Naive thymus-derived CD4-positive, alpha-beta T cell (primary cell): ENCODE results near the gene OSBPL7. TPM values are rescaled to one million over a fixed set of nuclear protein-coding genes. Genes with fewer than 3 reads are reported as not detected.

Experiments used
- ATAC-seq: fragments of 150-1000 bp; cut with Tn5 transposase; 2 replicates; pipeline ENCODE4 v1.10.0; 2021; ENCODE audit warnings: mild to moderate bottlenecking, moderate library complexity
- CTCF ChIA-PET: fragments of 350-600 bp; sonication (Branson Sonifier 250); formaldehyde crosslinking; loops from one replicate; lab custom pipeline; 2021; ENCODE audit warnings: antibody characterized with exemption; lab: Charles Lee
- POLR2A ChIA-PET: fragments of 350-600 bp; sonication (Branson Sonifier 250); formaldehyde crosslinking; loops from one replicate; lab custom pipeline; 2021; ENCODE audit warnings: antibody characterized with exemption, inconsistent platforms; lab: Charles Lee
- DNase-seq, 9 donors: peaks; one replicate each; pipeline versions ENCODE4 v3.0.0 to v3.0.0-alpha.2; 2020 to 2022; ENCODE audit warnings: mixed read lengths in 1 of 9
- H3K27ac ChIP-seq: one replicate; pipeline ENCODE4 v1.7.0; 2013; ENCODE audit warnings: mild to moderate bottlenecking, low read depth, low read length, moderate library complexity
- H3K27me3 ChIP-seq, 2 donors: one replicate each; pipeline ENCODE4 v1.7.0; 2013; ENCODE audit warnings: low read length in 2 of 2, mild to moderate bottlenecking in 2 of 2, moderate library complexity in 2 of 2; ENCODE audit not compliant: control insufficient read depth in 2 of 2, insufficient read depth in 2 of 2
- H3K36me3 ChIP-seq, 3 experiments: 1 replicate in 2 of 3; 2 replicates in 1 of 3; pipeline ENCODE4 v1.7.0; 2013; ENCODE audit warnings: low read length in 3 of 3, mild to moderate bottlenecking in 3 of 3, moderate library complexity in 1 of 3; ENCODE audit not compliant: insufficient read depth in 3 of 3, control insufficient read depth in 2 of 3
- H3K4me1 ChIP-seq, 2 donors: one replicate each; pipeline ENCODE4 v1.7.0; 2013; ENCODE audit warnings: low read length in 2 of 2, mild to moderate bottlenecking in 2 of 2, moderate library complexity in 1 of 2; ENCODE audit not compliant: control insufficient read depth in 2 of 2, insufficient read depth in 2 of 2
- H3K4me3 ChIP-seq: 2 replicates; pipeline ENCODE4 v1.7.0; 2013; ENCODE audit warnings: mild to moderate bottlenecking, low read length
- H3K9me3 ChIP-seq, 3 experiments: 1 replicate in 2 of 3; 2 replicates in 1 of 3; pipeline ENCODE4 v1.7.0; 2013; ENCODE audit warnings: low read length in 3 of 3; ENCODE audit not compliant: control insufficient read depth in 2 of 3
- H3K27ac Mint-ChIP-seq, 9 donors: one replicate each; pipeline ENCODE4 v1.8.0; 2020 to 2022; ENCODE audit warnings: mixed read lengths in 9 of 9, mild to moderate bottlenecking in 8 of 9, moderate library complexity in 5 of 9, inconsistent platforms in 2 of 9
- H3K27me3 Mint-ChIP-seq, 5 donors: one replicate each; pipeline ENCODE4 v1.8.0; 2021 to 2022; ENCODE audit warnings: mixed read lengths in 5 of 5, mild to moderate bottlenecking in 1 of 5
- H3K36me3 Mint-ChIP-seq, 5 donors: one replicate each; pipeline ENCODE4 v1.8.0; 2020 to 2022; ENCODE audit warnings: mixed read lengths in 5 of 5, mild to moderate bottlenecking in 3 of 5, inconsistent platforms in 1 of 5
- H3K4me1 Mint-ChIP-seq, 7 donors: one replicate each; pipeline ENCODE4 v1.8.0; 2020 to 2022; ENCODE audit warnings: mixed read lengths in 7 of 7, mild to moderate bottlenecking in 3 of 7, inconsistent platforms in 1 of 7
- H3K4me3 Mint-ChIP-seq, 10 donors: one replicate each; pipeline ENCODE4 v1.8.0; 2020 to 2022; ENCODE audit warnings: mild to moderate bottlenecking in 10 of 10, mixed read lengths in 10 of 10, moderate library complexity in 6 of 10, inconsistent platforms in 2 of 10
- H3K9me3 Mint-ChIP-seq, 11 donors: one replicate each; pipeline ENCODE4 v1.8.0; 2020 to 2022; ENCODE audit warnings: mixed read lengths in 11 of 11, mild to moderate bottlenecking in 4 of 11, inconsistent platforms in 1 of 11, moderate library complexity in 1 of 11
- intact Hi-C, 2 donors: fragments of 100-400 bp; cut with micrococcal nuclease; formaldehyde crosslinking; loops; one replicate each; pipeline ENCODE4 v1.15.1; 2023
- polyA plus RNA-seq, 2 donors: library from polyadenylated mRNA; unstranded; fragments of 300-500 nt; fragmentation: Illumina TruSeq; gene quantifications; one replicate each; pipeline ENCODE4 v1.2.3, GENCODE V29; 2021
- total RNA-seq, 6 experiments: library from RNA in 5 of 6; stranded (reverse) in 5 of 6; gene quantifications; 1 replicate in 5 of 6; 2 replicates in 1 of 6; pipeline ENCODE4 v1.2.3 and lab custom pipeline; 2021 to 2026

OSBPL7 gene
- total and polyA plus RNA-seq, 7 experiments from 2014 or later = 4.0 to 46.1 (median 39.7) TPM

GRCh38 chr17:47848198-47848513 lies 26.6 kb upstream of the OSBPL7 start:
- no peak overlapping the region for H3K27ac Mint-ChIP-seq
- Histone ChIP-seq H3K9me3 (no peaks in the 10 kb centered on the region), H3K27me3 (peaks cover 2 to 43% of the 10 kb centered on the region in 2 donors), H3K4me3 (no peak overlapping the region), H3K36me3 (no peaks in the 10 kb centered on the region), H3K27ac (no peak overlapping the region), H3K4me1 (peaks cover 6 to 14% of the 10 kb centered on the region in 2 donors)
- DNase-seq (no peak), ATAC-seq (no peak)
- ChIA-PET POLR2A (interaction anchor here (0.5 to 6.6 kb wide), 3 partner anchors 43 to 1132 kb away, joined by 3 to 38 read pairs (median 17); partner anchors contain the start of gene SP2), CTCF (interaction anchor here (11.5 kb wide), 1 partner anchor 41 kb away, joined by 290 read pairs; the partner anchor contains the start of gene SP2)
- peaks cover 18 to 34% (median 22%) of the 10 kb centered on the region in 7 donors for H3K4me1 Mint-ChIP-seq
- H3K27me3 Mint-ChIP-seq = peaks cover 57 to 85% (median 71%) of the 10 kb centered on the region in 5 donors
- H3K36me3 Mint-ChIP-seq = no peaks in the 10 kb centered on the region
- intact Hi-C loops = loop anchor here in 1 of 2 donors (10.0 kb wide), 1 partner anchor 197 kb away; the partner anchor contains the start of gene NFE2L1
- peaks cover 0 to 6% (median 0%) of the 10 kb centered on the region in 11 donors for H3K9me3 Mint-ChIP-seq
- H3K4me3 Mint-ChIP-seq = no peak overlapping the region

GRCh38 chr17:47847341-47848197 lies 26.0 kb upstream of the OSBPL7 start:
- H3K36me3 Mint-ChIP-seq = no peaks in the 10 kb centered on the region
- H3K4me1 ChIP-seq = peaks cover 6 to 17% of the 10 kb centered on the region in 2 donors
- H3K36me3 ChIP-seq = no peaks in the 10 kb centered on the region
- no peak overlapping the region for H3K27ac ChIP-seq
- H3K4me3 ChIP-seq = no peak overlapping the region
- H3K27me3 ChIP-seq = peaks cover 0 to 43% of the 10 kb centered on the region in 2 donors
- H3K9me3 ChIP-seq = no peaks in the 10 kb centered on the region
- peaks cover 0 to 6% (median 0%) of the 10 kb centered on the region in 11 donors for H3K9me3 Mint-ChIP-seq
- ATAC-seq (peak; percentile 41), DNase-seq (no peak)
- H3K27me3 Mint-ChIP-seq = peaks cover 51 to 79% (median 68%) of the 10 kb centered on the region in 5 donors
- peaks cover 21 to 37% (median 26%) of the 10 kb centered on the region in 7 donors for H3K4me1 Mint-ChIP-seq
- H3K4me3 Mint-ChIP-seq = peak overlapping the region in 4 of 10 donors; percentile 2 to 31 (median 18)
- H3K27ac Mint-ChIP-seq = no peak overlapping the region
- intact Hi-C loops = loop anchor here in 1 of 2 donors (10.0 kb wide), 1 partner anchor 197 kb away; the partner anchor contains the start of gene NFE2L1
- CTCF ChIA-PET = interaction anchor here (0.6 to 11.5 kb wide), 2 partner anchors 41 to 1785 kb away, joined by 4 to 290 read pairs; partner anchors contain the start of gene SP2
- POLR2A ChIA-PET = interaction anchor here (0.5 to 6.6 kb wide), 4 partner anchors 16 to 1131 kb away, joined by 3 to 38 read pairs (median 10); partner anchors contain the start of genes LRRC46, MRPL10 and SP2

- peak overlapping the region in 5 of 10 donors; percentile 2 to 31 (median 26) for H3K4me3 Mint-ChIP-seq
- no peak overlapping the region for H3K4me3 ChIP-seq
- no peaks in the 10 kb centered on the region for H3K36me3 Mint-ChIP-seq
- peaks cover 18 to 37% (median 26%) of the 10 kb centered on the region in 7 donors for H3K4me1 Mint-ChIP-seq
- H3K27me3 ChIP-seq = peaks cover 0 to 35% of the 10 kb centered on the region in 2 donors
- peaks cover 0 to 6% (median 0%) of the 10 kb centered on the region in 11 donors for H3K9me3 Mint-ChIP-seq
- no peaks in the 10 kb centered on the region for H3K9me3 ChIP-seq
- POLR2A ChIA-PET = interaction anchor here (1.2 to 6.6 kb wide), 3 partner anchors 16 to 48 kb away, joined by 4 to 38 read pairs (median 17); partner anchors contain the start of genes LRRC46, MRPL10 and SP2
- intact Hi-C loops = loop anchor here in 1 of 2 donors (10.0 kb wide), 1 partner anchor 198 kb away; the partner anchor contains the start of gene NFE2L1
- H3K27ac Mint-ChIP-seq = peak overlapping the region in 1 of 9 donors; percentile 17
- CTCF ChIA-PET = interaction anchor here (0.6 to 11.5 kb wide), 3 partner anchors 10 to 1785 kb away, joined by 4 to 290 read pairs (median 4); partner anchors contain the start of gene SP2
- H3K27ac ChIP-seq = no peak overlapping the region
- H3K36me3 ChIP-seq = no peaks in the 10 kb centered on the region
- no peak for DNase-seq
- peaks cover 8 to 17% of the 10 kb centered on the region in 2 donors for H3K4me1 ChIP-seq
- ATAC-seq = no peak
- H3K27me3 Mint-ChIP-seq = peaks cover 44 to 72% (median 60%) of the 10 kb centered on the region in 5 donors
These were observed 25.2 kb upstream of the OSBPL7 start for GRCh38 chr17:47846716-47847340.

- ChIA-PET CTCF (interaction anchor here (11.5 kb wide), 1 partner anchor 43 kb away, joined by 290 read pairs; the partner anchor contains the start of gene SP2), POLR2A (interaction anchor here (0.9 to 6.6 kb wide), 3 partner anchors 23 to 49 kb away, joined by 3 to 38 read pairs (median 3); partner anchors contain the start of gene SP2)
- Mint-ChIP-seq H3K4me3 (no peak overlapping the region), H3K36me3 (no peaks in the 10 kb centered on the region), H3K9me3 (peaks cover 0 to 5% (median 0%) of the 10 kb centered on the region in 11 donors), H3K27me3 (peaks cover 41 to 63% (median 54%) of the 10 kb centered on the region in 5 donors), H3K4me1 (peaks cover 17 to 43% (median 33%) of the 10 kb centered on the region in 7 donors), H3K27ac (no peak overlapping the region)
- no peak for DNase-seq
- Histone ChIP-seq H3K27me3 (peaks cover 0 to 30% of the 10 kb centered on the region in 2 donors), H3K27ac (no peak overlapping the region), H3K36me3 (peaks cover 0 to 4% (median 0%) of the 10 kb centered on the region in 3 experiments), H3K4me1 (peaks cover 13 to 19% of the 10 kb centered on the region in 2 donors), H3K4me3 (no peak overlapping the region), H3K9me3 (no peaks in the 10 kb centered on the region)
- no peak for ATAC-seq
- intact Hi-C loops = loop anchor here in 1 of 2 donors (10.0 kb wide), 1 partner anchor 199 kb away; the partner anchor contains the start of gene NFE2L1
These were observed 24.1 kb upstream of the OSBPL7 start for GRCh38 chr17:47845716-47846075.

- no peaks in the 10 kb centered on the region for H3K36me3 Mint-ChIP-seq
- Histone ChIP-seq H3K4me3 (no peak overlapping the region), H3K27me3 (peaks cover 0 to 30% of the 10 kb centered on the region in 2 donors), H3K27ac (no peak overlapping the region), H3K36me3 (peaks cover 0 to 4% (median 0%) of the 10 kb centered on the region in 3 experiments), H3K4me1 (peaks cover 15 to 20% of the 10 kb centered on the region in 2 donors), H3K9me3 (no peaks in the 10 kb centered on the region)
- intact Hi-C loops = loop anchor here (5.0 to 10.0 kb wide), 4 partner anchors 177 to 772 kb away; partner anchors contain the start of genes HOXB8 (in 1 of the 2) and NFE2L1 (in 1 of the 2)
- peaks cover 0 to 3% (median 0%) of the 10 kb centered on the region in 11 donors for H3K9me3 Mint-ChIP-seq
- H3K27me3 Mint-ChIP-seq = peaks cover 37 to 57% (median 50%) of the 10 kb centered on the region in 5 donors
- H3K4me3 Mint-ChIP-seq = no peak overlapping the region
- ChIA-PET POLR2A (interaction anchor here (0.9 to 6.6 kb wide), 3 partner anchors 23 to 50 kb away, joined by 3 to 38 read pairs (median 3); partner anchors contain the start of gene SP2), CTCF (interaction anchor here (0.6 to 11.5 kb wide), 3 partner anchors 23 to 44 kb away, joined by 3 to 290 read pairs (median 3); partner anchors contain the start of genes OSBPL7 and SP2)
- H3K27ac Mint-ChIP-seq = no peak overlapping the region
- no peak for ATAC-seq
- peaks cover 12 to 42% (median 33%) of the 10 kb centered on the region in 7 donors for H3K4me1 Mint-ChIP-seq
- no peak for DNase-seq
These were observed 23.5 kb upstream of the OSBPL7 start for GRCh38 chr17:47844814-47845715.
